ENCODE measurements around the gene RICTOR. TPM values are rescaled to one million over a fixed set of nuclear protein-coding genes. Genes with fewer than 3 reads are reported as not detected.

The RICTOR gene
- total and polyA plus RNA-seq, 10 donors = 6.3 to 70.9 (median 58.5) TPM

DNA sequence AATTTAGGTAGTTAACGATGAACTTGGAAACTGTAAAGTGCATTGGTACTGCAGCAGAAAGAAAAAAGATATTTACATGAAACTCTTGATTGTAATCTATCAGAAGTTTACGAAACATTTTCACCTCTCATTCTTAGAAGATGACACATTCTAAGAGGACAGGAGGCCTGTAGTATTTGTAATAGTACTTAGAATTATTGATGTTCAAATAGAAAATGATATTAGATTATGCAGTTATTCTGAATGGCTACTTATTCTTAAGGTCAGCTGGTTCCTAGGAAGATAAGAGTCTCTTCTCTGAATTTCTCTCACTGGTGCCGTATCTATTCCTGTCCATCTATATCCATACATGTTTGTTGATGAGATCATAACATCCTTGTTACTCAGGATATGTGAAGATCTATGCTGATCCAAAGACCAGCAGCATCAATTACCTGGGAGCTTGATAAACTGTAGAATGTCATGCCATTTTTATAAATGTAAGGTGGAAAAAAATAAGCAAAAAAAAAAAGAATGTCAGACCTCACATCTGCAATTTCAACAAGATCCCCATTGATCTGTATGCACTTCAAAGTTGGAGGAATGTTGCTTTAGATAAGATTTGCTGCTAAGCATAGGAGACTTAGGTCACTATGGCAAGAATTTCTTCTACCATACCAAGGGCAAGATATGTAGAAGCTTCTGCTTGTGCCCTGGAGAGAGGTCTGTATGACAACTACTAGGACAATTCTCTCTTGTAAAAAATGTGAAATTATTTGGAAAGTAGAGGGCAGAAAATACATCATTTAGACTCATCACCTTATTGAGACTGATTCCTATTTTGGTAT, 42.4 kb upstream of the RICTOR start:
- Histone ChIP-seq H3K36me3 (peaks cover 0 to 100% (median 20%) of the 10 kb centered on the region in 6 donors), H3K4me1 (peaks cover 0 to 11% (median 0%) of the 10 kb centered on the region in 6 donors), H3K27me3 (replicated peaks in 1 of 7) (no peaks in the 10 kb centered on the region), H3K9me3 (no peaks in the 10 kb centered on the region), H3K27ac (peak overlapping the region in 1 of 8 donors; percentile 43), H3K4me3 (no peak overlapping the region)
- intact Hi-C loops (cut with DNase I; ENCODE audit: low total_unique reads) = no loop called here
- TF ChIP-seq POLR2A (IDR thresholded peaks at IDR 0.05) = no peak
- TF ChIP-seq CTCF (IDR thresholded peaks at IDR 0.05 in 8 of 11, conservative IDR thresholded peaks at IDR 0.05 in 3 of 11) = no peak
- no peak for TF ChIP-seq POLR2AphosphoS5 (IDR thresholded peaks at IDR 0.05)
- DNase-seq = no peak
- 85 to 95% (median 92%) methylated on average over 3 of the region's 3 CpGs for WGBS, 5 donors

DNA sequence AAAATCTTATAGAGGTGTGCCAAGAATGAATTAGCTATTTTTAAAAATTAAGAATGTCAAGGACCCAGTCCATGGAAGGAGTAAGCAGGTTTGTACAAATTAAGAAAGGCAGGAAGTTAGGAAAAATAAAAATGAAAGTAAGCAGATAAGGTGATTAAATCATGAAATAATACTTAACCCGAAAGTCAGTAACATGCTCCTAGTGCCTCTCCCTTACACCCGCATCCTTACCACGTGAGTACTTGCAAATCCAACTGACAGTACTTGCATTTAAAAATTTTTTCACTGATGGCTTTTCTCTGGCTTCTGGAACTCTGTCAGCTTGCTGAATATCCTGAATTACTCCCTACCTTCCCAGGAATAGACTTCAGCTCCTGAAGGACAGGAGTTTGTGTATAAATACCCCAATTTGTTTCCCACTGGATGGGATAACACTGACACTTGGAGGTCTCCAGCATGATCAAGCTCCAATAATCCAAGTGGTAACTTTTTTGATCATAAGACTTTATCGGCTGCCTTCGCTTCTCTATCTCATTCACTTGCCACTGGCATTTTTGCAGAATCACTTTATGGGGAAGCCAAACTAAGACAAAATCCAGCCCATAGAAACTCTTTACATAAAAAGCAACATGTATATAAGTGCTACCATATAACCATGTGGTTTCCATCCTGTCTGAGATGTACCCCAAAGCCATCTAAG, 41.6 kb upstream of the RICTOR start:
- intact Hi-C loops (cut with DNase I; ENCODE audit: low total_unique reads) = no loop called here
- H3K4me1 ChIP-seq = peaks cover 0 to 11% (median 0%) of the 10 kb centered on the region in 6 donors
- no peaks in the 10 kb centered on the region for H3K9me3 ChIP-seq
- no peak for TF ChIP-seq POLR2A (IDR thresholded peaks at IDR 0.05)
- no peak for TF ChIP-seq CTCF (IDR thresholded peaks at IDR 0.05 in 8 of 11, conservative IDR thresholded peaks at IDR 0.05 in 3 of 11)
- no peak for TF ChIP-seq POLR2AphosphoS5 (IDR thresholded peaks at IDR 0.05)
- H3K27ac ChIP-seq = peak overlapping the region in 3 of 8 donors; percentile 6 to 43 (median 25)
- H3K27me3 ChIP-seq (replicated peaks in 1 of 7) = no peaks in the 10 kb centered on the region
- H3K4me3 ChIP-seq = no peak overlapping the region
- WGBS, 5 donors = 70 to 84% (median 77%) methylated on average over 5 of the region's 5 CpGs
- H3K36me3 ChIP-seq = peaks cover 0 to 100% (median 20%) of the 10 kb centered on the region in 6 donors
- DNase-seq = no peak

GRCh38 chr5:39114155-39114554, 40.0 kb upstream of the RICTOR start:
- Histone ChIP-seq H3K9me3 (no peaks in the 10 kb centered on the region), H3K36me3 (peaks cover 0 to 100% (median 22%) of the 10 kb centered on the region in 6 donors), H3K27ac (no peak overlapping the region), H3K4me3 (no peak overlapping the region), H3K4me1 (peaks cover 0 to 11% (median 0%) of the 10 kb centered on the region in 6 donors), H3K27me3 (replicated peaks in 1 of 7) (no peaks in the 10 kb centered on the region)
- TF ChIP-seq POLR2AphosphoS5 (IDR thresholded peaks at IDR 0.05) (no peak), CTCF (IDR thresholded peaks at IDR 0.05 in 8 of 11, conservative IDR thresholded peaks at IDR 0.05 in 3 of 11) (no peak), POLR2A (IDR thresholded peaks at IDR 0.05) (no peak)
- 86 to 94% (median 91%) methylated on average over 4 of the region's 4 CpGs for WGBS, 5 donors
- no peak for DNase-seq
- intact Hi-C loops (cut with DNase I; ENCODE audit: low total_unique reads) = no loop called here

All from spleen (tissue), 11 donors.